Esophagus muscularis mucosa (tissue), 3 donors: ENCODE measurements around the gene SERPINB12.

ENCODE experiments used
- CTCF ChIP-seq, 3 experiments: fragments of 200-600 bp in 2 of 3; fragments of 450-650 bp in 1 of 3; sonication (generic) in 2 of 3; IDR thresholded peaks; one replicate each; pipeline ENCODE4 v1.5.1; 2017 to 2019; ENCODE audit warnings: antibody characterized with exemption in 3 of 3, mild to moderate bottlenecking in 2 of 3, moderate library complexity in 1 of 3
- EP300 ChIP-seq: sonication (generic); formaldehyde crosslinking; IDR thresholded peaks from one replicate; pipeline ENCODE4 v1.6.1; 2017; ENCODE audit warnings: antibody characterized with exemption

- TF ChIP-seq CTCF (IDR thresholded peaks at IDR 0.05) (no peak), EP300 (no peak)
These were observed 25.7 kb downstream of the SERPINB12 start for GRCh38 chr18:63567825-63568224.
